ENCODE data around the gene IFT22.

GRCh38 chr7:101308245-101309085, 13.1 kb downstream of the IFT22 start:
- peak; percentile 74 for TF ChIP-seq TAF1 (IDR thresholded peaks at IDR 0.05; ENCODE audit: low read depth)
- no peak for TF ChIP-seq TEAD4 (IDR thresholded peaks at IDR 0.05)
- TF ChIP-seq ZBTB7A (IDR thresholded peaks at IDR 0.05; ENCODE audit: low read depth), result no peak
- TF ChIP-seq RAD21 (IDR thresholded peaks at IDR 0.05; ENCODE audit: low read depth), result no peak
- TF ChIP-seq MAX (IDR thresholded peaks at IDR 0.05), result peak; percentile 88; the same call in 1 of the 2 replicates
- no peak for TF ChIP-seq EP300 (IDR thresholded peaks at IDR 0.05; ENCODE audit: borderline replicate concordance)
- TF ChIP-seq YY1 (IDR thresholded peaks at IDR 0.05; ENCODE audit: low read depth), result peak; percentile 71
- TF ChIP-seq CREB1 (IDR thresholded peaks at IDR 0.05; ENCODE audit: low read depth), result no peak

Measured in Ishikawa (cell line).